ENCODE measurements around the gene ARMH1.
"Not testable (repeated sequence)": the region's sequence is repeated elsewhere in the genome, so short reads cannot be mapped to it uniquely, and the experiment has no call there.

ARMH1 gene

GRCh38 chr1:44696101-44696500 is 21.6 kb downstream of the ARMH1 start:
- Histone ChIP-seq H3K27ac (ENCODE audit: low read depth, low read length) (no peak overlapping the region), H3K4me3 (ENCODE audit: low read length) (no peak overlapping the region), H3K27me3 (ENCODE audit: control insufficient read depth, low read length) (no peaks in the 10 kb centered on the region), H3K4me1 (ENCODE audit: control insufficient read depth, low read length) (peaks cover 53% of the 10 kb centered on the region), H3F3A (ENCODE audit: control insufficient read depth, insufficient read depth) (peaks cover 4% of the 10 kb centered on the region; the same call in 1 of the 2 replicates), H3K36me3 (ENCODE audit: control insufficient read depth, low read length) (no peaks in the 10 kb centered on the region), H3K79me2 (ENCODE audit: control insufficient read depth, low read length) (no peaks in the 10 kb centered on the region), H3K9me3 (ENCODE audit: control insufficient read depth, insufficient read depth, low read length) (no peaks in the 10 kb centered on the region), H3K9me2 (replicated peaks; ENCODE audit: control insufficient read depth, low read length) (no peaks in the 10 kb centered on the region), H3K4me2 (ENCODE audit: low read length) (no peak overlapping the region), H4K20me1 (ENCODE audit: control insufficient read depth, insufficient read depth, low read depth, low read length) (no peaks in the 10 kb centered on the region)
- TF ChIP-seq CTCF (IDR thresholded peaks at IDR 0.05; ENCODE audit: low read depth, low read length, poor library complexity, severe bottlenecking) (no peak), EZH2phosphoT487 (IDR thresholded peaks at IDR 0.05; ENCODE audit: borderline replicate concordance, low read length) (no peak)

GRCh38 chr1:44696789-44697345 is 22.4 kb downstream of the ARMH1 start:
- H3K27me3 ChIP-seq (ENCODE audit: control insufficient read depth, low read length) = no peaks in the 10 kb centered on the region
- H3K27ac ChIP-seq (ENCODE audit: low read depth, low read length) = no peak overlapping the region
- H3K4me1 ChIP-seq (ENCODE audit: control insufficient read depth, low read length) = peaks cover 53% of the 10 kb centered on the region
- no peak overlapping the region for H3K4me2 ChIP-seq (ENCODE audit: low read length)
- H3K36me3 ChIP-seq (ENCODE audit: control insufficient read depth, low read length) = no peaks in the 10 kb centered on the region
- no peaks in the 10 kb centered on the region for H4K20me1 ChIP-seq (ENCODE audit: control insufficient read depth, insufficient read depth, low read depth, low read length)
- peaks cover 4% of the 10 kb centered on the region; the same call in 1 of the 2 replicates for H3F3A ChIP-seq (ENCODE audit: control insufficient read depth, insufficient read depth)
- H3K4me3 ChIP-seq (ENCODE audit: low read length) = no peak overlapping the region
- no peaks in the 10 kb centered on the region for H3K9me2 ChIP-seq (replicated peaks; ENCODE audit: control insufficient read depth, low read length)
- H3K9me3 ChIP-seq (ENCODE audit: control insufficient read depth, insufficient read depth, low read length) = no peaks in the 10 kb centered on the region
- no peaks in the 10 kb centered on the region for H3K79me2 ChIP-seq (ENCODE audit: control insufficient read depth, low read length)
- TF ChIP-seq CTCF (IDR thresholded peaks at IDR 0.05; ENCODE audit: low read depth, low read length, poor library complexity, severe bottlenecking) = no peak
- TF ChIP-seq EZH2phosphoT487 (IDR thresholded peaks at IDR 0.05; ENCODE audit: borderline replicate concordance, low read length) = no peak

- Histone ChIP-seq H3K27me3 (ENCODE audit: control insufficient read depth, low read length) (no peaks in the 10 kb centered on the region), H3K79me2 (ENCODE audit: control insufficient read depth, low read length) (no peaks in the 10 kb centered on the region), H3K4me2 (ENCODE audit: low read length) (peak overlapping the region; percentile 29), H3K4me3 (ENCODE audit: low read length) (no peak overlapping the region), H3K36me3 (ENCODE audit: control insufficient read depth, low read length) (no peaks in the 10 kb centered on the region), H3K27ac (ENCODE audit: low read depth, low read length) (no peak overlapping the region), H4K20me1 (ENCODE audit: control insufficient read depth, insufficient read depth, low read depth, low read length) (no peaks in the 10 kb centered on the region), H3K9me3 (ENCODE audit: control insufficient read depth, insufficient read depth, low read length) (no peaks in the 10 kb centered on the region), H3K9me2 (replicated peaks; ENCODE audit: control insufficient read depth, low read length) (no peaks in the 10 kb centered on the region), H3F3A (ENCODE audit: control insufficient read depth, insufficient read depth) (peaks cover 4% of the 10 kb centered on the region; the same call in 1 of the 2 replicates), H3K4me1 (ENCODE audit: control insufficient read depth, low read length) (peaks cover 52% of the 10 kb centered on the region)
- TF ChIP-seq CTCF (IDR thresholded peaks at IDR 0.05; ENCODE audit: low read depth, low read length, poor library complexity, severe bottlenecking) (no peak), EZH2phosphoT487 (IDR thresholded peaks at IDR 0.05; ENCODE audit: borderline replicate concordance, low read length) (no peak)
These were observed 23.6 kb downstream of the ARMH1 start for GRCh38 chr1:44698138-44698537.

- H3F3A ChIP-seq (ENCODE audit: control insufficient read depth, insufficient read depth); H3K4me3 ChIP-seq (ENCODE audit: low read length); H3K79me2 ChIP-seq (ENCODE audit: control insufficient read depth, low read length); H3K27ac ChIP-seq (ENCODE audit: low read depth, low read length); H3K27me3 ChIP-seq (ENCODE audit: control insufficient read depth, low read length); H3K4me2 ChIP-seq (ENCODE audit: low read length); H4K20me1 ChIP-seq (ENCODE audit: control insufficient read depth, insufficient read depth, low read depth, low read length); H3K9me3 ChIP-seq (ENCODE audit: control insufficient read depth, insufficient read depth, low read length); H3K9me2 ChIP-seq (replicated peaks; ENCODE audit: control insufficient read depth, low read length); H3K36me3 ChIP-seq (ENCODE audit: control insufficient read depth, low read length): not testable (repeated sequence)
- H3K4me1 ChIP-seq (ENCODE audit: control insufficient read depth, low read length) = peaks cover 43% of the 10 kb centered on the region
These were observed 24.9 kb downstream of the ARMH1 start for GRCh38 chr1:44699375-44699774.

All from DOHH2 (cell line).